Right atrium auricular region (tissue), 2 donors: ENCODE data around the gene SEMA3B. TPM values are rescaled to one million over a fixed set of nuclear protein-coding genes. Genes with fewer than 3 reads are reported as not detected.
A peak's percentile ranks its signal among the peaks of the same experiment; 100 is the strongest.

Experiments
- DNase-seq: peaks from one replicate; pipeline ENCODE4 v3.0.0-alpha.2; 2019; ENCODE audit warnings: low spot score
- H3K27ac ChIP-seq, 2 donors: fragments of 200-600 bp; sonication (generic); 1 replicate in 1 of 2; 2 replicates in 1 of 2; pipeline ENCODE4 v1.5.1; 2016 to 2019
- H3K27me3 ChIP-seq, 2 donors: fragments of 200-600 bp; sonication (generic); one replicate each; pipeline versions ENCODE4 v1.5.1 to v1.6.0; 2017 to 2019
- H3K36me3 ChIP-seq: fragments of 200-600 bp; sonication (generic); one replicate; pipeline ENCODE4 v1.5.1; 2016
- H3K4me1 ChIP-seq, 2 donors: fragments of 200-600 bp; sonication (generic); one replicate each; pipeline versions ENCODE4 v1.5.1 to v1.6.0; 2017 to 2019
- H3K4me3 ChIP-seq, 2 donors: fragments of 200-600 bp; sonication (generic); 1 replicate in 1 of 2; 2 replicates in 1 of 2; pipeline ENCODE4 v1.5.1; 2017 to 2019; ENCODE audit warnings: mild to moderate bottlenecking in 1 of 2, moderate library complexity in 1 of 2
- H3K9me3 ChIP-seq, 2 donors: fragments of 200-600 bp; sonication (generic); one replicate each; pipeline ENCODE4 v1.5.1; 2019
- total RNA-seq, 2 donors: library from RNA; depleted of rRNA; stranded (reverse); fragments of >200 nt; gene quantifications; one replicate each; pipeline ENCODE4 v1.1.0, GENCODE V29; 2016
- TF ChIP-seq, protein P1 (sequence below), 2 donors: fragments of 200-600 bp; sonication (generic); IDR thresholded peaks; one replicate each; pipeline ENCODE4 v1.5.1; 2019; ENCODE audit warnings: antibody characterized with exemption in 2 of 2

Gene SEMA3B
- total RNA-seq, 2 donors from 2014 or later: 15.4 to 20.0 TPM

DNA sequence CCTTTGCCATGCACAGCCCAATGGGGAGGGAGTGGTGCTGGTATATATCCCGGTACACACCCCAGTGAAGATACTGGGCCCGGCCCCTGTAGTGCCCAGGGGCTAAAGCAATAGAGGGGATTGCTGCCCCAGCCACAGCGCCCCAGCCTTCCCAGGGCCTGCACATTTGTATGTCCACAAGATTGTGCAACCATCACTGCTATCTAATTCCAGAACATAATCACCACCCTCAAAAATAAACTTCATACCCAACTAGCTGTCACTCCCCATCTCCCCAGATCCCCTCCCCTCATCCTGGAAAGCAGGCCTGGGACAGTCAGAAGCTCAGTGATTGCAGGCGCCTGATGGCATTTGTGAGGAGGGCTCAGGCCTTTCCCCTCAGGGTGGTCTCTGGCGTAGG lies 19.5 kb upstream of the SEMA3B start:
- Histone ChIP-seq H3K4me3 (no peak overlapping the region), H3K36me3 (peaks cover 27% of the 10 kb centered on the region), H3K4me1 (peaks cover 0 to 100% of the 10 kb centered on the region in 2 donors), H3K27ac (peak overlapping the region; percentile 88 to 95), H3K27me3 (no peaks in the 10 kb centered on the region), H3K9me3 (no peaks in the 10 kb centered on the region)
- peak; percentile 57 for DNase-seq
- TF ChIP-seq, protein P1, sequence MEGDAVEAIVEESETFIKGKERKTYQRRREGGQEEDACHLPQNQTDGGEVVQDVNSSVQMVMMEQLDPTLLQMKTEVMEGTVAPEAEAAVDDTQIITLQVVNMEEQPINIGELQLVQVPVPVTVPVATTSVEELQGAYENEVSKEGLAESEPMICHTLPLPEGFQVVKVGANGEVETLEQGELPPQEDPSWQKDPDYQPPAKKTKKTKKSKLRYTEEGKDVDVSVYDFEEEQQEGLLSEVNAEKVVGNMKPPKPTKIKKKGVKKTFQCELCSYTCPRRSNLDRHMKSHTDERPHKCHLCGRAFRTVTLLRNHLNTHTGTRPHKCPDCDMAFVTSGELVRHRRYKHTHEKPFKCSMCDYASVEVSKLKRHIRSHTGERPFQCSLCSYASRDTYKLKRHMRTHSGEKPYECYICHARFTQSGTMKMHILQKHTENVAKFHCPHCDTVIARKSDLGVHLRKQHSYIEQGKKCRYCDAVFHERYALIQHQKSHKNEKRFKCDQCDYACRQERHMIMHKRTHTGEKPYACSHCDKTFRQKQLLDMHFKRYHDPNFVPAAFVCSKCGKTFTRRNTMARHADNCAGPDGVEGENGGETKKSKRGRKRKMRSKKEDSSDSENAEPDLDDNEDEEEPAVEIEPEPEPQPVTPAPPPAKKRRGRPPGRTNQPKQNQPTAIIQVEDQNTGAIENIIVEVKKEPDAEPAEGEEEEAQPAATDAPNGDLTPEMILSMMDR (IDR thresholded peaks at IDR 0.05): no peak

DNA sequence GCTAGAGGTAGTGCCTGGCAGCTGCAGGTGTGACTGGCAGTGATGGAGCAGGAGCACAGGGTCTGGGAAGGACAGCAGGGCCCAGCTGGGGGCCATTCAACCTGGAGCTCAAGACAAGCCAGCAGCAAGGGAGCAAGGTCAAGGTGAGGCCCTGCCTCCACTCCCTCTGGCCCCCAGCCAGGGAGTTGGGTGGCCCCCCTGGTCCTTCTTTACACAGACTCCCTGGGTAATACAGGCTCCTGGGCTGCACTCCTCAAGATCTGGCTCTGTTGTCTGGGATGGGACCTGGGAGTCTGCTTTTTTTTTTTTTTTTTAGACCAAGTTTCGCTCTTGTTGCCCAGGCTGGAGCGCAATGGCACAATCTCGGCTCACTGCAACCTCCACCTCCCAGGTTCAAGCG lies 18.4 kb upstream of the SEMA3B start:
- Histone ChIP-seq H3K4me3 (no peak overlapping the region), H3K36me3 (peaks cover 32% of the 10 kb centered on the region), H3K9me3 (no peaks in the 10 kb centered on the region), H3K27me3 (no peaks in the 10 kb centered on the region), H3K4me1 (peaks cover 0 to 100% of the 10 kb centered on the region in 2 donors), H3K27ac (peak overlapping the region; percentile 88 to 95)
- TF ChIP-seq, protein P1 (IDR thresholded peaks at IDR 0.05): no peak
- no peak for DNase-seq

DNA sequence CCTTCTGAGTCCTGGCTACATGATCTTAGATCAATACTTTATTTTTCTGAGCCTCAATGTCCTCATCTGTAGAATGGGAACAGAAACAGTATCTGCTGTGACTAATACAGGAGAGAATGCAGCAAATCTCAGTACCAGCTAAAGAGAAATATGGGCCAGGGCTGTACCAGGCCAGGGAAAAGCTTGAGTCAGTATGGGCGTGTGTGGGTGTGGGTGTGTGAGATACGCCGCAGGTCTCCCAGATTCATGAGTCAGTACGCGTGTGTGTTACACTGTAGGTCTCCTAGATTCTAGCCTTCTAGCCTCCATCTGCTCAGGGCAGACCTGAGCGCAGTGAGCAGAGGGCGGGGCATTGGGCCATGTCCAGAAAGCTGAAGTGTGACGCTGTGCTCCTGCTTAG lies 17.7 kb upstream of the SEMA3B start:
- H3K27ac ChIP-seq: peak overlapping the region; percentile 88 to 95
- no peak overlapping the region for H3K4me3 ChIP-seq
- H3K9me3 ChIP-seq: no peaks in the 10 kb centered on the region
- peaks cover 0 to 100% of the 10 kb centered on the region in 2 donors for H3K4me1 ChIP-seq
- peak; percentile 59 for DNase-seq
- no peaks in the 10 kb centered on the region for H3K27me3 ChIP-seq
- TF ChIP-seq, protein P1 (IDR thresholded peaks at IDR 0.05): no peak
- H3K36me3 ChIP-seq: peaks cover 38% of the 10 kb centered on the region

GRCh38 chr3:50254577-50255250 lies 14.2 kb upstream of the SEMA3B start:
- H3K4me3 ChIP-seq: no peak overlapping the region
- H3K27ac ChIP-seq: peak overlapping the region; percentile 88 to 95
- H3K27me3 ChIP-seq: no peaks in the 10 kb centered on the region
- peaks cover 59% of the 10 kb centered on the region for H3K36me3 ChIP-seq
- TF ChIP-seq, protein P1 (IDR thresholded peaks at IDR 0.05): no peak
- H3K9me3 ChIP-seq: no peaks in the 10 kb centered on the region
- peak; percentile 91 for DNase-seq
- peaks cover 0 to 85% of the 10 kb centered on the region in 2 donors for H3K4me1 ChIP-seq

DNA sequence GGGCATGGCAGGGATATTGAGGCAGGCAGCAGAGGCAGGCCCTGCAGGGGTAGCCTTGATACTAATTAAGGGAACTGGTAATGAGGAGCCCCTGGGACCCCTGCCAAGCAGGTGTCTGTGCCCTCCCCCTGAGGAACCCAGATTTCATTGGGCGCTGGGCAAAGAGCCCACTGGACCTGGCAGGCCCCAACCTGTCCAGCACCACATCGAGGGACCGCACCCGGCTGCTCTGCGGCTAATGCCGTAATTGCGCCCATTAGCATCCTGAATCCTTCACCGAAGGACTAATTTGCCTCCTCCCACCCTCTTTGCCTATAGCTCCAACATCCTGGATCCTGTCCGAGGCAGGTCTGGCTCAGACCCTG lies 13.7 kb upstream of the SEMA3B start:
- Histone ChIP-seq H3K27ac (peak overlapping the region; percentile 88 to 95), H3K36me3 (peaks cover 59% of the 10 kb centered on the region), H3K4me1 (peaks cover 0 to 82% of the 10 kb centered on the region in 2 donors), H3K27me3 (no peaks in the 10 kb centered on the region), H3K4me3 (no peak overlapping the region), H3K9me3 (no peaks in the 10 kb centered on the region)
- TF ChIP-seq, protein P1 (IDR thresholded peaks at IDR 0.05): no peak
- peak; percentile 58 for DNase-seq
